ENCODE results near the gene PTDSS2.

The PTDSS2 gene

GRCh38 chr11:444396-445144 is 5.5 kb upstream of the PTDSS2 start:
- H3K4me3 ChIP-seq (ENCODE audit: low read depth, low read length) = no peak overlapping the region
- DNase-seq (ENCODE audit: low read depth, low spot score) = peak; percentile 7
- in situ Hi-C loops (cut with HindIII; ENCODE audit: low sequenced_read_pairs) = no loop called here
- TF ChIP-seq, protein P1, sequence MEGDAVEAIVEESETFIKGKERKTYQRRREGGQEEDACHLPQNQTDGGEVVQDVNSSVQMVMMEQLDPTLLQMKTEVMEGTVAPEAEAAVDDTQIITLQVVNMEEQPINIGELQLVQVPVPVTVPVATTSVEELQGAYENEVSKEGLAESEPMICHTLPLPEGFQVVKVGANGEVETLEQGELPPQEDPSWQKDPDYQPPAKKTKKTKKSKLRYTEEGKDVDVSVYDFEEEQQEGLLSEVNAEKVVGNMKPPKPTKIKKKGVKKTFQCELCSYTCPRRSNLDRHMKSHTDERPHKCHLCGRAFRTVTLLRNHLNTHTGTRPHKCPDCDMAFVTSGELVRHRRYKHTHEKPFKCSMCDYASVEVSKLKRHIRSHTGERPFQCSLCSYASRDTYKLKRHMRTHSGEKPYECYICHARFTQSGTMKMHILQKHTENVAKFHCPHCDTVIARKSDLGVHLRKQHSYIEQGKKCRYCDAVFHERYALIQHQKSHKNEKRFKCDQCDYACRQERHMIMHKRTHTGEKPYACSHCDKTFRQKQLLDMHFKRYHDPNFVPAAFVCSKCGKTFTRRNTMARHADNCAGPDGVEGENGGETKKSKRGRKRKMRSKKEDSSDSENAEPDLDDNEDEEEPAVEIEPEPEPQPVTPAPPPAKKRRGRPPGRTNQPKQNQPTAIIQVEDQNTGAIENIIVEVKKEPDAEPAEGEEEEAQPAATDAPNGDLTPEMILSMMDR (IDR thresholded peaks at IDR 0.05; ENCODE audit: low read depth, low read length) = no peak

DNA sequence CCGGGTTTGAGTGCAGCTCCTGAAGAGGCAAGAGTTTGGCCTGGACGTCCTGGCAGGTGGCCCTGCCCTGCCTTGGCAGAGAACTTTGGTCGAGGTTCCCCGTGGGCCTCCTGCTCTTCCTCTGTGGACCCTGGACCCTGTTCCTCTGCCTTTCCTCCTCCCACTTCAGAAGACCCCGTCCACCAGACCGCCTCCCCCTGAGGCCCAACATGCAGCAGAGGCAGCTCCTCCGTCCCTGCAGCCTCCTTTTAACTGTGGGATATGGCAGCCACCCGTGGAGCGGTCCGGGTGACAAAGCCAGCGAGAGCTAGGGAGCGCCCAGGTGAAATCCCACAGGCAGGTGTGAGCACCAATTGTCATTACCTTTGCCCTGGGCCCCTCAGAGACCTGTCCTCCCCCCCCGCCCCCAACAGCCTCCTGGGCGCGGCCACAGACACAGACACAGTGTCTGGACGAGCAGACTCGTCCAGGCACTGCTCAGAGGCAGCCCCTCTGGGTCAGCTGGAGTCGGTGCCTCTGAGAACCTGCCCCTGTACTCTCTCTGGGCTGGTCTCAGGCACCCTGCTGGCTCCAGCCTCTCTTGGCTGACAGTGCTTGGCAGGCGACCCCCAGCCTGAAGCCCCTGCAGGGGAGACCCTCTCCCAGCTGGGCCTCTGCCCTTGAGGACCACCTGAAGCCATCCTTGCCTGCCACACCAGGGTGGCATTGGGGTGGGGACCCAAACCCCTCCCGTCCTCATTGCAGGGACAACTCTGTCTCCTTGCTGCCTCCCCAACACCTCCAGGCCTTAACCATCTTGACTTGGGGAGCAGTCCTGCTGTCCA is 4.1 kb upstream of the PTDSS2 start:
- in situ Hi-C loops (cut with HindIII; ENCODE audit: low sequenced_read_pairs) = no loop called here
- DNase-seq (ENCODE audit: low read depth, low spot score) = no peak
- no peak overlapping the region for H3K4me3 ChIP-seq (ENCODE audit: low read depth, low read length)
- TF ChIP-seq, protein P1 (IDR thresholded peaks at IDR 0.05; ENCODE audit: low read depth, low read length) = no peak

DNA sequence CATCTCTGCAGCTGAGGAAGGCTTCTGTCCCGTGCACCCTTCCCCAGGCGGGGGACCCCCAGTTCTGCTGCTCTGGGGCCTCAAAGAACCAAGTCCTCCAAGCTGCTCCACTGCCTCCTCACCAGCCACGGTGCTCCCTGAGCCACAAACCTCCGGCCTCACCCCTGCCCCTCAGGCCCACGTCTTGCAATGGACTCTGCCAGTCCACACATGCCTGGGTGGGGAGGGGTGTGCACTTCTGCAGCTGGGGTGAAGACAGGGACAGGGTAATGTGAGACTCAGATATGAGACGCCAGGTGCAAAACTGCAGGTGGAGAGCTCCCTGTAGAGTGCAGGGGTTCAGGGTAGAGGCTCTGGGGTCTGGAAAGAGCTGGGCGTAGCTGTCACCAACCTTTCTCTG is 3.2 kb upstream of the PTDSS2 start:
- in situ Hi-C loops (cut with HindIII; ENCODE audit: low sequenced_read_pairs) = no loop called here
- H3K4me3 ChIP-seq (ENCODE audit: low read depth, low read length) = no peak overlapping the region
- TF ChIP-seq, protein P1 (IDR thresholded peaks at IDR 0.05; ENCODE audit: low read depth, low read length) = no peak
- DNase-seq (ENCODE audit: low read depth, low spot score) = no peak

DNA sequence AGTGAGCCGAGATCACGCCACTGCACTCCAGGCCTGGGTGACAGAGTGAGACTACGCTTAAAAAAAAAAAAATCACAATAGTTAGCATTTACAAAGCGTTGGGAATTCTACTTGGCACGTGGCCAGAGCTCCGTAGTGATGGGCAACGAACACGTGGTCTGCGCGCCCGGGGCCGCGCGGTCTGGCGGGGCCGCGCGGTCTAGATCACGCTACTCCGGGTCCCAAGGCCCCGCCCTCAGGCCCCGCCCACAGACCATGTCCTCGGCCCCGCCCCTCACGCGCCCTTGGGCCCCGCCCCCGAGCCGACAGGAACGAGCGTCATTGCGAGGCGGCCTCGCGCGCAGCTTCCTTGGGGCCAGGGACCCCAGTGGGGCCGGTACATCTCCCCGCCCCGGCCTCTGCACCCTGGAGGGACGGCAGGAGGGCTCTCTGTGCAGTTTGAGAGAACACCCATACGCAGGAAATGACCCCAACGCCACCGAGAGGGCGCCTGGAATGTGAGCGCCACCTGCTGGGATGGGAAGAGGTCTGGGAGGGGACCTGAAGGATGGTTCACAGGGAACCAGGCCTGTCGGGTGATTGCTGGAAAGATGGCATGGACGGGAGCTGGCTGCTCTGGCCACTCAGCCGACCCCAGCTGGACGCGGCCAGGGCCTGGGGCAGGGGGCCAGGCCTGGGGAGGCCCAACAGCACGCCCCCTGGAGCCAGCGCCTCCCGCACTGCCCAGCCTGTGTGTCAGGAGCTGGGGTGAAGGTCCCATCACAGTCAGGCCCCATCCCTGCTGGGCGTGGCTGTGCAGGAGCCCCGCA is 2.0 kb upstream of the PTDSS2 start:
- DNase-seq (ENCODE audit: low read depth, low spot score) = peak; percentile 91
- in situ Hi-C loops (cut with HindIII; ENCODE audit: low sequenced_read_pairs) = no loop called here
- peak overlapping the region; percentile 63 for H3K4me3 ChIP-seq (ENCODE audit: low read depth, low read length)
- TF ChIP-seq, protein P1 (IDR thresholded peaks at IDR 0.05; ENCODE audit: low read depth, low read length) = peak; percentile 82

DNA sequence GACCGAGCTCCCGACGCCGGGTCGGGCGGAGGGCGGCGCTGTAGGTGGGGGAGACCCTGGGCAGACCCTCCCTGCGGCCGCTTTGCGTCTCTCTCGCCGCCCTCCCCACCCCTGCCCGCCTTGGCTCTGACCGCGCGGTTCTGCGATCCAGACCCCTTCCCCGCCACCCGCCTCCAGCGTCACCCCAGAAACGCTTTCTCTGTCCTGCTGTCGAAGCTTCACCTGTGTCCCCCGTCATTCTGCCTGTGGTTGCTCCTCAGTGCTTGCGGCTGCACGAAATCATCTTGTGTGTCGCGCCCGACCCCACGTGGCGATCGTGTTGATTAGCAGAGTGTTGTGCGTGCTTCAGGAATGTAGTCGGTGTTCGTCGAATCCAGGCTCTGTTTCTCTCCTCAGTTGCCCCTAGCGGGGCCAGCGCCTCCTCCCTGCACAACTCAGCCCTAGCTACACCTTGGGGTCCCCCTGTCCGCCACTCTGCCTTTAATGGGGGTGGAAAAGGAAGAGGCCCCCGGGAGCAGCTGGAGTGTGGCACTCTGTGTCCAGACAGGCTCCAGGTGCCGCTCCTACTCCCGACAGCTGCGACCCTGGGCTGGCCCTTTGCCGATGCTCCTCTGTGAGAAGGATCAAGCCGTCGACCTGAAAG is 851 bp downstream of the PTDSS2 start:
- peak overlapping the region; percentile 68 for H3K4me3 ChIP-seq (ENCODE audit: low read depth, low read length)
- in situ Hi-C loops (cut with HindIII; ENCODE audit: low sequenced_read_pairs) = no loop called here
- peak; percentile 56 for DNase-seq (ENCODE audit: low read depth, low spot score)
- TF ChIP-seq, protein P1 (IDR thresholded peaks at IDR 0.05; ENCODE audit: low read depth, low read length) = peak; percentile 17

GRCh38 chr11:451738-452137 is 1.7 kb downstream of the PTDSS2 start:
- TF ChIP-seq, protein P1 (IDR thresholded peaks at IDR 0.05; ENCODE audit: low read depth, low read length) = no peak
- no peak for DNase-seq (ENCODE audit: low read depth, low spot score)
- in situ Hi-C loops (cut with HindIII; ENCODE audit: low sequenced_read_pairs) = no loop called here
- peak overlapping the region; percentile 68 for H3K4me3 ChIP-seq (ENCODE audit: low read depth, low read length)
